ENCODE measurements around the gene CCDC63. TPM values are rescaled to one million over a fixed set of nuclear protein-coding genes. Genes with fewer than 3 reads are reported as not detected.

The CCDC63 gene
- total RNA-seq, 1 experiment from 2014 or later, result not detected

- BruUV-seq (replicated peaks), result no TSS peak
- Histone ChIP-seq H3K9me3 (ENCODE audit: control insufficient read depth, insufficient read depth, low read depth, low read length) (no peaks in the 10 kb centered on the region), H3K36me3 (ENCODE audit: control insufficient read depth, insufficient read depth, low read length) (no peaks in the 10 kb centered on the region), H3K27ac (ENCODE audit: low read length) (no peak overlapping the region), H3K4me1 (ENCODE audit: control insufficient read depth, insufficient read depth, low read length) (no peaks in the 10 kb centered on the region), H3K27me3 (ENCODE audit: control insufficient read depth, insufficient read depth, low read length) (peaks cover 4% of the 10 kb centered on the region; the same call in 1 of the 2 replicates), H3K4me3 (ENCODE audit: low read depth in 2 of 2, low read length in 2 of 2) (no peak overlapping the region)
- CTCF ChIA-PET, result no interaction called here
- ATAC-seq (no peak), DNase-seq (ENCODE audit: low read depth, low spot score) (no peak)
- in situ Hi-C loops (cut with HindIII; ENCODE audit: low pct_unique_long_range_greater_than_20kb, low sequenced_read_pairs), result no loop called here
- POLR2A ChIA-PET, result no interaction called here
- intact Hi-C loops (cut with micrococcal nuclease; ENCODE audit: unreplicated experiment), result no loop called here
- TF ChIP-seq POLR2AphosphoS5 (IDR thresholded peaks at IDR 0.05; ENCODE audit: low read depth, low read length) (no peak), CTCF (IDR thresholded peaks at IDR 0.05) (no peak), TCF7L2 (IDR thresholded peaks at IDR 0.05; ENCODE audit: low read depth, low read length) (no peak), SIN3A (IDR thresholded peaks at IDR 0.05; ENCODE audit: borderline replicate concordance, insufficient read depth, low read depth, low read length) (no peak), REST (IDR thresholded peaks at IDR 0.05; ENCODE audit: insufficient read depth in 1 of 2, low read depth in 2 of 2, low read length in 1 of 2) (no peak)
These were observed 28.0 kb downstream of the CCDC63 start for GRCh38 chr12:110874781-110875180.

- H3K36me3 ChIP-seq (ENCODE audit: control insufficient read depth, insufficient read depth, low read length), result no peaks in the 10 kb centered on the region
- POLR2A ChIA-PET, result no interaction called here
- in situ Hi-C loops (cut with HindIII; ENCODE audit: low pct_unique_long_range_greater_than_20kb, low sequenced_read_pairs), result no loop called here
- H3K27me3 ChIP-seq (ENCODE audit: control insufficient read depth, insufficient read depth, low read length), result no peaks in the 10 kb centered on the region
- intact Hi-C loops (cut with micrococcal nuclease; ENCODE audit: unreplicated experiment), result loop anchor here (10.0 kb wide), 2 partner anchors 46 to 176 kb away; no protein-coding TSS in a partner anchor
- H3K9me3 ChIP-seq (ENCODE audit: control insufficient read depth, insufficient read depth, low read depth, low read length), result no peaks in the 10 kb centered on the region
- DNase-seq (ENCODE audit: low read depth, low spot score) (no peak), ATAC-seq (no peak)
- H3K4me1 ChIP-seq (ENCODE audit: control insufficient read depth, insufficient read depth, low read length), result no peaks in the 10 kb centered on the region
- TF ChIP-seq TCF7L2 (IDR thresholded peaks at IDR 0.05; ENCODE audit: low read depth, low read length), result no peak
- TF ChIP-seq CTCF (IDR thresholded peaks at IDR 0.05), result no peak
- TF ChIP-seq SIN3A (IDR thresholded peaks at IDR 0.05; ENCODE audit: borderline replicate concordance, insufficient read depth, low read depth, low read length), result no peak
- TF ChIP-seq POLR2AphosphoS5 (IDR thresholded peaks at IDR 0.05; ENCODE audit: low read depth, low read length), result no peak
- TF ChIP-seq REST (IDR thresholded peaks at IDR 0.05; ENCODE audit: insufficient read depth in 1 of 2, low read depth in 2 of 2, low read length in 1 of 2), result no peak
- no TSS peak for BruUV-seq (replicated peaks)
- no peak overlapping the region for H3K27ac ChIP-seq (ENCODE audit: low read length)
- H3K4me3 ChIP-seq (ENCODE audit: low read depth in 2 of 2, low read length in 2 of 2), result no peak overlapping the region
- CTCF ChIA-PET, result no interaction called here
These were observed 33.9 kb downstream of the CCDC63 start for GRCh38 chr12:110880651-110881050.

Data from Panc1 (cell line).